ENCODE data around the gene DBF4B.

GRCh38 chr17:44761932-44762810 lies 53.7 kb downstream of the DBF4B start:
- TF ChIP-seq EP300 (IDR thresholded peaks at IDR 0.05; ENCODE audit: low read depth) (no peak), POLR2A (IDR thresholded peaks at IDR 0.05) (no peak), POLR2AphosphoS5 (IDR thresholded peaks at IDR 0.05) (no peak)
- TF ChIP-seq, protein P1, sequence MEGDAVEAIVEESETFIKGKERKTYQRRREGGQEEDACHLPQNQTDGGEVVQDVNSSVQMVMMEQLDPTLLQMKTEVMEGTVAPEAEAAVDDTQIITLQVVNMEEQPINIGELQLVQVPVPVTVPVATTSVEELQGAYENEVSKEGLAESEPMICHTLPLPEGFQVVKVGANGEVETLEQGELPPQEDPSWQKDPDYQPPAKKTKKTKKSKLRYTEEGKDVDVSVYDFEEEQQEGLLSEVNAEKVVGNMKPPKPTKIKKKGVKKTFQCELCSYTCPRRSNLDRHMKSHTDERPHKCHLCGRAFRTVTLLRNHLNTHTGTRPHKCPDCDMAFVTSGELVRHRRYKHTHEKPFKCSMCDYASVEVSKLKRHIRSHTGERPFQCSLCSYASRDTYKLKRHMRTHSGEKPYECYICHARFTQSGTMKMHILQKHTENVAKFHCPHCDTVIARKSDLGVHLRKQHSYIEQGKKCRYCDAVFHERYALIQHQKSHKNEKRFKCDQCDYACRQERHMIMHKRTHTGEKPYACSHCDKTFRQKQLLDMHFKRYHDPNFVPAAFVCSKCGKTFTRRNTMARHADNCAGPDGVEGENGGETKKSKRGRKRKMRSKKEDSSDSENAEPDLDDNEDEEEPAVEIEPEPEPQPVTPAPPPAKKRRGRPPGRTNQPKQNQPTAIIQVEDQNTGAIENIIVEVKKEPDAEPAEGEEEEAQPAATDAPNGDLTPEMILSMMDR (IDR thresholded peaks at IDR 0.05): no peak
